ENCODE results near the gene AMH. TPM values are rescaled to one million over a fixed set of nuclear protein-coding genes. Genes with fewer than 3 reads are reported as not detected.

The AMH gene
- total RNA-seq, 3 donors from 2014 or later, result 2.5 to 3.9 TPM; not detected in 1

DNA sequence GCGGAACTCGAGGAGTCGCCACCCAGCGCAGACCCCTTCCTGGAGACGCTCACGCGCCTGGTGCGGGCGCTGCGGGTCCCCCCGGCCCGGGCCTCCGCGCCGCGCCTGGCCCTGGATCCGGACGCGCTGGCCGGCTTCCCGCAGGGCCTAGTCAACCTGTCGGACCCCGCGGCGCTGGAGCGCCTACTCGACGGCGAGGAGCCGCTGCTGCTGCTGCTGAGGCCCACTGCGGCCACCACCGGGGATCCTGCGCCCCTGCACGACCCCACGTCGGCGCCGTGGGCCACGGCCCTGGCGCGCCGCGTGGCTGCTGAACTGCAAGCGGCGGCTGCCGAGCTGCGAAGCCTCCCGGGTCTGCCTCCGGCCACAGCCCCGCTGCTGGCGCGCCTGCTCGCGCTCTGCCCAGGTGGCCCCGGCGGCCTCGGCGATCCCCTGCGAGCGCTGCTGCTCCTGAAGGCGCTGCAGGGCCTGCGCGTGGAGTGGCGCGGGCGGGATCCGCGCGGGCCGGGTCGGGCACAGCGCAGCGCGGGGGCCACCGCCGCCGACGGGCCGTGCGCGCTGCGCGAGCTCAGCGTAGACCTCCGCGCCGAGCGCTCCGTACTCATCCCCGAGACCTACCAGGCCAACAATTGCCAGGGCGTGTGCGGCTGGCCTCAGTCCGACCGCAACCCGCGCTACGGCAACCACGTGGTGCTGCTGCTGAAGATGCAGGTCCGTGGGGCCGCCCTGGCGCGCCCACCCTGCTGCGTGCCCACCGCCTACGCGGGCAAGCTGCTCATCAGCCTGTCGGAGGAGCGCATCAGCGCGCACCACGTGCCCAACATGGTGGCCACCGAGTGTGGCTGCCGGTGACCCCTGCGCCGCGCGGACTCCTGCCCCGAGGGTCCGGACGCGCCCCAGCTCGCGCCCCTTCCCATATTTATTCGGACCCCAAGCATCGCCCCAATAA lies 2.3 kb downstream of the AMH start:
- H3K27ac ChIP-seq, result no peak overlapping the region
- no peak for DNase-seq (ENCODE audit: low spot score in 2 of 2)
- peaks cover 24 to 48% of the 10 kb centered on the region in 2 donors for H3K27me3 ChIP-seq
- H3K36me3 ChIP-seq, result peaks cover 7% of the 10 kb centered on the region
- H3K4me1 ChIP-seq, result peaks cover 6 to 13% of the 10 kb centered on the region in 2 donors
- intact Hi-C loops (cut with DNase I; ENCODE audit: low total_unique reads), result no loop called here
- TF ChIP-seq, protein P1, sequence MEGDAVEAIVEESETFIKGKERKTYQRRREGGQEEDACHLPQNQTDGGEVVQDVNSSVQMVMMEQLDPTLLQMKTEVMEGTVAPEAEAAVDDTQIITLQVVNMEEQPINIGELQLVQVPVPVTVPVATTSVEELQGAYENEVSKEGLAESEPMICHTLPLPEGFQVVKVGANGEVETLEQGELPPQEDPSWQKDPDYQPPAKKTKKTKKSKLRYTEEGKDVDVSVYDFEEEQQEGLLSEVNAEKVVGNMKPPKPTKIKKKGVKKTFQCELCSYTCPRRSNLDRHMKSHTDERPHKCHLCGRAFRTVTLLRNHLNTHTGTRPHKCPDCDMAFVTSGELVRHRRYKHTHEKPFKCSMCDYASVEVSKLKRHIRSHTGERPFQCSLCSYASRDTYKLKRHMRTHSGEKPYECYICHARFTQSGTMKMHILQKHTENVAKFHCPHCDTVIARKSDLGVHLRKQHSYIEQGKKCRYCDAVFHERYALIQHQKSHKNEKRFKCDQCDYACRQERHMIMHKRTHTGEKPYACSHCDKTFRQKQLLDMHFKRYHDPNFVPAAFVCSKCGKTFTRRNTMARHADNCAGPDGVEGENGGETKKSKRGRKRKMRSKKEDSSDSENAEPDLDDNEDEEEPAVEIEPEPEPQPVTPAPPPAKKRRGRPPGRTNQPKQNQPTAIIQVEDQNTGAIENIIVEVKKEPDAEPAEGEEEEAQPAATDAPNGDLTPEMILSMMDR (IDR thresholded peaks at IDR 0.05), result no peak
- no peak for TF ChIP-seq POLR2AphosphoS5 (IDR thresholded peaks at IDR 0.05)
- no peak for TF ChIP-seq POLR2A (IDR thresholded peaks at IDR 0.05)
- H3K9me3 ChIP-seq, result no peaks in the 10 kb centered on the region
- peak overlapping the region in 2 of 3 donors; percentile 15 to 59 for H3K4me3 ChIP-seq

DNA sequence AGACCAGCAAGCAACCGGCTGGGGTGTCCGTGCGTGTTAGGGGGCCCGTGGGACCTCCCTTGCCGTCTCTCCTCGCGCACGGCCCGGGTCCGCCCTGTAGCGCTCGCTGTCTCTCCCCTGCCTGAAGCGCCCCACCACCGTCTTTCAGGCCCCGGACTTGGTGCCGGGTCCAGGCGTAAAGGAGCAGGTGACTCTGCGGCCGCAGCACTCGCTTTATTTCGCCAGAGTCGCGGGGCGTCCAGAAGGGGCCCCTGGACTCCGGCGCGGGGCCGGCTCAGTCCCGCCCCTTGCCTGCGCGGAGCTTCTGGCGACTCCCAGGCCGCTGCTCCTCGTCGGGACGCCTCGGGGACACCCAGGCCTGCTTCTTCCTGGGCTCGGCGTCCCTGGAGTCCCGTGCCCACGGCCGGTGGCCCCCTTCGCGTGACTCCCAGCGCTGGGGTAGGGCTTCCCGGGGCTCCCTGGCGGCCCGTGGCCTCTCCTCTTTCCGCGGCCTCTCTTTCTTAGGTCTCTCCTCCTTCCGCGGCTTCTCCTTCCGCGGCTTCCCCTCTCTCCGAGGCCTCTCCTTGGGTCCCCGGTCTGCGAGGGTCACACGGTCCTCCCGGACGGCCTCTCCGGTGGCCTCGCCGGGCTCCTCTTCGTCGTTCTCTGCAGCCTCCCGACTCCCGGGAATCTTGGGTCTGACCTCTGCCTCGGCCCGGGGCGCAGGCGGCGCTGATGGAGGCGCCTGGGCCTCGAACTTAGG lies 3.1 kb downstream of the AMH start:
- TF ChIP-seq POLR2A (IDR thresholded peaks at IDR 0.05) (no peak), POLR2AphosphoS5 (IDR thresholded peaks at IDR 0.05) (no peak)
- TF ChIP-seq, protein P1 (IDR thresholded peaks at IDR 0.05), result no peak

DNA sequence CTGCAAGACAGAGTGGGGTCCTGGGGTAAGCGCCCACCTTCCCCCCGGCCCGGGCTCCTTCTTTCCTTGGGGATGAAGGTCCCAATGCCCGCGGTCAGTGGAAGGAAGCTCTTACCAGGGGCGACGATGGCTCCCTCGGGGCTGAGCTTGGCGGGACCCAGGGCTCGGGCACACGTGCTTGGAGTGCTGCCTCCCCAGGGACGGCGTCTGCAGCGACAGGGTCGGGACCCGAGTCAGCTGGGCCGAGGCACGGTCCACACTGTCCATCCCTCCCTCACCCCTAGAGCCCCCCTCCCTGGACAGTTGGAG lies 3.6 kb downstream of the AMH start:
- TF ChIP-seq, protein P1 (IDR thresholded peaks at IDR 0.05), result no peak
- TF ChIP-seq POLR2AphosphoS5 (IDR thresholded peaks at IDR 0.05) (no peak), POLR2A (IDR thresholded peaks at IDR 0.05) (no peak)
- Histone ChIP-seq H3K27ac (no peak overlapping the region), H3K9me3 (no peaks in the 10 kb centered on the region), H3K36me3 (no peaks in the 10 kb centered on the region), H3K27me3 (peaks cover 25 to 48% of the 10 kb centered on the region in 2 donors), H3K4me1 (peaks cover 6 to 13% of the 10 kb centered on the region in 2 donors), H3K4me3 (peak overlapping the region in 2 of 3 donors; percentile 15 to 59)
- DNase-seq (ENCODE audit: low spot score in 2 of 2), result no peak
- intact Hi-C loops (cut with DNase I; ENCODE audit: low total_unique reads), result no loop called here

More for the DNA sequence above, 3.1 kb downstream of the AMH start:
- Histone ChIP-seq H3K27me3 (peaks cover 25 to 48% of the 10 kb centered on the region in 2 donors), H3K27ac (no peak overlapping the region), H3K4me1 (peaks cover 6 to 13% of the 10 kb centered on the region in 2 donors), H3K9me3 (no peaks in the 10 kb centered on the region), H3K4me3 (peak overlapping the region in 2 of 3 donors; percentile 15 to 59), H3K36me3 (peaks cover under 1% of the 10 kb centered on the region)
- intact Hi-C loops (cut with DNase I; ENCODE audit: low total_unique reads), result no loop called here
- DNase-seq (ENCODE audit: low spot score in 2 of 2), result no peak

DNA sequence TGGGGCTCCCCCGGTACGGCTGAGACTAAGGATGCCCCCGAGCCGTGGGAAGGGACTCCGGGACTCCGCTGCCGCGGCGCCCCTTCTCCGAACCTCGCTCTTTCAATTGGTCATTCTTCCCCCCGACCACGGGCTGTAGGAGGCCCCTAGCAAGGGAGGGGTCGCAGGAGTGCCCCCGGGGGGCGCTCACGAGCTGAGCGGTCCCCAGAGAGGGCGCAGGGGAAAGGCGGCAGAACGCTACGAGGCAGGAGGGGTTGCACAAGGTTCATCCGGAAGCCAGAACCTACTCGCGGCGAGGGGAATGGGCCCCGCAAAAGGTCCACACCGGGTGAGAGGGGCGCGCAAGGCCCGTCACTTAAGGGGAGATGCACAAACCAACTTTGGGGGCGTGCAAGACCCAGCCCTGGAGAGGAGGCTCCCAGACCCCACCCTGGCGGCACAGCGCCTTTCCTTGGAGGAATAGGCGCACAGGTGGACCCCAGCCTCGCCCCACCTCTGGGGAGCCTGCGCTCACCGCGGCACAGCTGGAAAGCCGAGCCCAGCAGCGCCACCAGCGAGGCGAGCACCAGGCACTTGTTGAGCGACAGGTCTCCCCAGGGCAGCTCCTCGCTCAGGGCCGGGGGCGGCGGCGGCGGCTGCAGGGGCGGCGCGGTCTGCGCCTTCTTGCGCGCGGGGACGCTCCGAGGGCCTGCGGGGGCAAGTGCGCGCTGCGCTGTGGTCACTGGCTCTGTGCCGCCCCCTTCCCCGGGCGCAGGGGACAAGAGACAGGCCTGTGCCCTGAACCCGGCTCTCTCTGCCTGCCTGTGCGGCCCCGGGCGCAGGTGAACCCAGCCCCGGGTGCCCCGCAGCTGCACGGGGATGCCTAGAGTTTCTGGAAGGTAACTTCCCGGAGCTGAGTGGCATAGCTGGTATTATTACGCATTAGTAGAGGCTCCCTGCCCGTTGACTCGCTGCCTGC lies 4.3 kb downstream of the AMH start:
- no peak overlapping the region for H3K27ac ChIP-seq
- peak overlapping the region in 2 of 3 donors; percentile 11 to 59 for H3K4me3 ChIP-seq
- intact Hi-C loops (cut with DNase I; ENCODE audit: low total_unique reads), result no loop called here
- H3K36me3 ChIP-seq, result no peaks in the 10 kb centered on the region
- H3K9me3 ChIP-seq, result no peaks in the 10 kb centered on the region
- DNase-seq (ENCODE audit: low spot score in 2 of 2), result no peak
- no peak for TF ChIP-seq POLR2AphosphoS5 (IDR thresholded peaks at IDR 0.05)
- TF ChIP-seq, protein P1 (IDR thresholded peaks at IDR 0.05), result no peak
- TF ChIP-seq POLR2A (IDR thresholded peaks at IDR 0.05), result no peak
- peaks cover 6 to 13% of the 10 kb centered on the region in 2 donors for H3K4me1 ChIP-seq
- peaks cover 25 to 48% of the 10 kb centered on the region in 2 donors for H3K27me3 ChIP-seq
